HEK293 (cell line): ENCODE results near the gene FTL.

Experiments
- CTCF ChIA-PET: fragments of 350-600 bp; formaldehyde crosslinking; extraction: SDS; loops from one replicate; lab custom pipeline; 2021; ENCODE audit warnings: antibody characterized with exemption; lab: Yijun Ruan, JAX
- POLR2A ChIA-PET: fragments of 300-600 bp; formaldehyde crosslinking; extraction: SDS; loops from one replicate; lab custom pipeline; 2020; ENCODE audit warnings: antibody characterized with exemption, inconsistent platforms; lab: Yijun Ruan, JAX
- H3K27ac ChIP-seq: fragments of 200-500 bp; sonication (Bioruptor generic); 2 replicates; pipeline ENCODE4 v1.5.1; 2014; ENCODE audit warnings: low read depth, low read length, control low read depth, inconsistent platforms; ENCODE audit errors: extremely low read depth
- H3K36me3 ChIP-seq, 2 experiments: fragments of 200-500 bp in 1 of 2; sonication (Bioruptor generic) in 1 of 2; 1 replicate in 1 of 2; 2 replicates in 1 of 2; pipeline ENCODE4 v1.5.1; 2014 to 2017; ENCODE audit warnings: inconsistent platforms in 2 of 2, low read length in 2 of 2; ENCODE audit not compliant: control insufficient read depth in 2 of 2, insufficient read depth in 1 of 2
- H3K4me1 ChIP-seq: fragments of 200-500 bp; sonication (Bioruptor generic); 2 replicates; pipeline ENCODE4 v1.5.1; 2014; ENCODE audit warnings: mild to moderate bottlenecking, low read length, inconsistent platforms; ENCODE audit not compliant: control insufficient read depth, insufficient read depth
- H3K4me3 ChIP-seq: 2 replicates; pipeline ENCODE4 v1.5.1; 2011; ENCODE audit warnings: low read depth, mild to moderate bottlenecking, control low read depth, low read length, moderate library complexity
- H3K9me3 ChIP-seq: fragments of 200-500 bp; sonication (Bioruptor generic); 2 replicates; pipeline ENCODE4 v1.5.1; 2014; ENCODE audit warnings: low read depth, low read length, inconsistent platforms; ENCODE audit not compliant: control insufficient read depth, insufficient read depth
- EGR2 ChIP-seq: fragments of 450-650 bp; formaldehyde crosslinking; IDR thresholded peaks from 2 replicates; pipeline ENCODE4 v1.5.1; 2016; ENCODE audit warnings: low read depth, missing biosample characterization, missing genetic modification characterization
- GFI1B ChIP-seq: fragments of 450-650 bp; formaldehyde crosslinking; IDR thresholded peaks from 2 replicates; pipeline ENCODE4 v1.5.1; 2016; ENCODE audit warnings: missing biosample characterization, missing genetic modification characterization
- HIC1 ChIP-seq: fragments of 450-650 bp; formaldehyde crosslinking; IDR thresholded peaks from 2 replicates; pipeline ENCODE4 v1.5.1; 2016; ENCODE audit warnings: missing biosample characterization, missing genetic modification characterization
- HOXD13 ChIP-seq: sonication (generic); formaldehyde crosslinking; IDR thresholded peaks from 2 replicates; pipeline ENCODE4 v1.8.0; 2022; ENCODE audit warnings: missing genetic modification reagents, borderline replicate concordance
- KLF8 ChIP-seq: fragments of 450-650 bp; formaldehyde crosslinking; IDR thresholded peaks from 2 replicates; pipeline ENCODE4 v1.5.1; 2016; ENCODE audit warnings: missing biosample characterization, missing genetic modification characterization
- SCRT1 ChIP-seq: fragments of 450-650 bp; formaldehyde crosslinking; IDR thresholded peaks from 2 replicates; pipeline ENCODE4 v1.5.1; 2016; ENCODE audit warnings: missing biosample characterization, missing genetic modification characterization, borderline replicate concordance
- ZBTB10 ChIP-seq: fragments of 450-650 bp; formaldehyde crosslinking; IDR thresholded peaks from 2 replicates; pipeline ENCODE4 v1.5.1; 2016; ENCODE audit warnings: missing biosample characterization, missing genetic modification characterization
- ZFHX2 ChIP-seq: fragments of 450-650 bp; formaldehyde crosslinking; conservative IDR thresholded peaks from 2 replicates; pipeline ENCODE4 v1.5.1; 2016; ENCODE audit warnings: missing biosample characterization, missing genetic modification characterization
- ZFP3 ChIP-seq: fragments of 450-650 bp; formaldehyde crosslinking; IDR thresholded peaks from 2 replicates; pipeline ENCODE4 v1.5.1; 2016; ENCODE audit warnings: low read depth, missing biosample characterization, missing genetic modification characterization
- ZNF114 ChIP-seq: fragments of 450-650 bp; formaldehyde crosslinking; IDR thresholded peaks from 2 replicates; pipeline ENCODE4 v1.5.0; 2017; ENCODE audit warnings: missing biosample characterization, missing genetic modification characterization
- ZNF202 ChIP-seq: fragments of 450-650 bp; formaldehyde crosslinking; IDR thresholded peaks from 2 replicates; pipeline ENCODE4 v1.5.1; 2016; ENCODE audit warnings: missing biosample characterization, missing genetic modification characterization, borderline replicate concordance
- ZNF280D ChIP-seq: fragments of 450-650 bp; formaldehyde crosslinking; IDR thresholded peaks from 2 replicates; pipeline ENCODE4 v1.5.1; 2016; ENCODE audit warnings: missing biosample characterization, missing genetic modification characterization
- ZNF341 ChIP-seq: fragments of 450-650 bp; formaldehyde crosslinking; IDR thresholded peaks from 2 replicates; pipeline ENCODE4; 2016; ENCODE audit warnings: low read depth, missing biosample characterization, missing genetic modification characterization
- ZNF398 ChIP-seq: fragments of 450-650 bp; formaldehyde crosslinking; IDR thresholded peaks from 2 replicates; pipeline ENCODE4 v1.5.1; 2017; ENCODE audit warnings: missing biosample characterization, missing genetic modification characterization
- ZNF404 ChIP-seq: fragments of 450-650 bp; formaldehyde crosslinking; IDR thresholded peaks from 2 replicates; pipeline ENCODE4 v1.5.1; 2017; ENCODE audit warnings: missing biosample characterization, missing genetic modification characterization
- ZNF514 ChIP-seq: fragments of 450-650 bp; formaldehyde crosslinking; IDR thresholded peaks from 2 replicates; pipeline ENCODE4 v1.5.1; 2016; ENCODE audit warnings: missing biosample characterization, missing genetic modification characterization
- ZNF549 ChIP-seq: fragments of 450-650 bp; IDR thresholded peaks from 2 replicates; pipeline ENCODE4 v1.5.1; 2018; ENCODE audit warnings: missing biosample characterization, missing genetic modification characterization, mild to moderate bottlenecking, inconsistent platforms, moderate library complexity
- ZNF596 ChIP-seq: fragments of 450-650 bp; IDR thresholded peaks from 2 replicates; pipeline ENCODE4 v1.5.0; 2018; ENCODE audit warnings: missing biosample characterization, mild to moderate bottlenecking, missing genetic modification characterization, moderate library complexity
- ZNF654 ChIP-seq: fragments of 450-650 bp; formaldehyde crosslinking; IDR thresholded peaks from 2 replicates; pipeline ENCODE4 v1.5.1; 2016; ENCODE audit warnings: low read depth, missing biosample characterization, missing genetic modification characterization
- ZNF791 ChIP-seq: fragments of 450-650 bp; formaldehyde crosslinking; IDR thresholded peaks from 2 replicates; pipeline ENCODE4 v1.5.1; 2016; ENCODE audit warnings: missing biosample characterization, missing genetic modification characterization
- ZSCAN30 ChIP-seq: fragments of 450-650 bp; IDR thresholded peaks from 2 replicates; pipeline ENCODE4 v1.5.1; 2018; ENCODE audit warnings: missing biosample characterization, mild to moderate bottlenecking, missing genetic modification characterization, moderate library complexity
- ZXDB ChIP-seq: fragments of 450-650 bp; formaldehyde crosslinking; IDR thresholded peaks from 2 replicates; pipeline ENCODE4 v1.5.1; 2016; ENCODE audit warnings: missing biosample characterization, missing genetic modification characterization

FTL gene

GRCh38 chr19:49004964-49005614 lies 40.0 kb downstream of the FTL start:
- Histone ChIP-seq H3K36me3 (peaks cover 64 to 70% of the 10 kb centered on the region in 2 experiments), H3K4me3 (no peak overlapping the region), H3K4me1 (no peaks in the 10 kb centered on the region), H3K9me3 (no peaks in the 10 kb centered on the region), H3K27ac (no peak overlapping the region)
- POLR2A ChIA-PET = interaction anchor here (0.7 kb wide), 2 partner anchors 105 to 140 kb away, joined by 3 to 4 read pairs; no protein-coding TSS in a partner anchor
- TF ChIP-seq ZFP3 (tag by site-specific recombination) (peak; percentile 91), EGR2 (tag by site-specific recombination) (peak; percentile 39; the same call in 1 of the 2 replicates), ZNF280D (no peak), ZNF341 (tag by site-specific recombination) (0 out of 2 replicates have a peak, but pooled peaks have one; percentile 33), ZFHX2 (tag by site-specific recombination) (peak; percentile 44)
- CTCF ChIA-PET = interaction anchor here (0.6 to 3.2 kb wide), 5 partner anchors 12 to 101 kb away, joined by 3 to 23 read pairs (median 4); partner anchors contain the start of genes GYS1 and RUVBL2

GRCh38 chr19:49006905-49007304 lies 41.8 kb downstream of the FTL start:
- no peak overlapping the region for H3K27ac ChIP-seq
- POLR2A ChIA-PET = interaction anchor here (1.2 kb wide), 1 partner anchor 13 kb away, joined by 6 read pairs; the partner anchor contains the start of genes GYS1 and RUVBL2
- CTCF ChIA-PET = interaction anchor here (2.4 to 9.4 kb wide), 2 partner anchors 8 to 13 kb away, joined by 15 to 133 read pairs; partner anchors contain the start of genes GYS1 and RUVBL2
- H3K9me3 ChIP-seq = no peaks in the 10 kb centered on the region
- no peaks in the 10 kb centered on the region for H3K4me1 ChIP-seq
- H3K4me3 ChIP-seq = no peak overlapping the region
- TF ChIP-seq ZNF404 (tag by site-specific recombination) (no peak), KLF8 (tag by site-specific recombination) (no peak), ZBTB10 (tag by site-specific recombination) (no peak), ZNF202 (tag by site-specific recombination) (no peak), GFI1B (tag by site-specific recombination) (no peak), ZNF791 (tag by site-specific recombination) (no peak), ZNF654 (tag by site-specific recombination) (no peak), SCRT1 (tag by site-specific recombination) (no peak), ZNF398 (tag by site-specific recombination) (no peak), ZXDB (tag by site-specific recombination) (no peak), HOXD13 (CRISPR knock-in tag) (no peak), ZNF514 (tag by site-specific recombination) (no peak), ZNF596 (no peak), HIC1 (no peak), ZNF114 (tag by site-specific recombination) (no peak), ZNF549 (tag by site-specific recombination) (no peak), ZSCAN30 (no peak)
- H3K36me3 ChIP-seq = peaks cover 57 to 83% of the 10 kb centered on the region in 2 experiments
